ENCODE data around the gene SUPT5H.

GRCh38 chr19:39494661-39495060 is 49.3 kb downstream of the SUPT5H start:
- TF ChIP-seq CTCF (IDR thresholded peaks at IDR 0.05) (no peak), POLR2A (IDR thresholded peaks at IDR 0.05) (no peak), EP300 (IDR thresholded peaks at IDR 0.05) (no peak)
